ENCODE results near the gene CREG1.

Gene CREG1

GRCh38 chr1:167529829-167530474, 23.6 kb downstream of the CREG1 start:
- peak; percentile 26 for DNase-seq

- DNase-seq = no peak
These were observed 25.4 kb downstream of the CREG1 start for GRCh38 chr1:167528057-167528728.

- DNase-seq = no peak
These were observed 26.7 kb downstream of the CREG1 start for GRCh38 chr1:167526667-167527383.

- DNase-seq = no peak
These were observed 28.9 kb downstream of the CREG1 start for GRCh38 chr1:167524651-167525050.

- no peak for DNase-seq
These were observed 31.3 kb downstream of the CREG1 start for GRCh38 chr1:167522246-167522645.

- DNase-seq = no peak
These were observed 32.8 kb downstream of the CREG1 start for GRCh38 chr1:167520711-167521206.

- no peak for DNase-seq
These were observed 35.2 kb downstream of the CREG1 start, which contains the start of gene CD247 for GRCh38 chr1:167518331-167518700. Gene CD247, minus strand, starts transcription at chr1:167518529. Its CDS starts 64 bp downstream, at chr1:167518465.

- no peak for DNase-seq
These were observed 35.8 kb downstream of the CREG1 start for GRCh38 chr1:167517535-167518330.

GRCh38 chr1:167516404-167517388, 36.9 kb downstream of the CREG1 start:
- DNase-seq = no peak

GRCh38 chr1:167515893-167516321, 37.7 kb downstream of the CREG1 start:
- DNase-seq = no peak

GRCh38 chr1:167515461-167515860, 38.1 kb downstream of the CREG1 start:
- DNase-seq = no peak

- no peak for DNase-seq
These were observed 39.3 kb downstream of the CREG1 start for GRCh38 chr1:167514288-167514687.

- DNase-seq = no peak
These were observed 41.4 kb downstream of the CREG1 start for GRCh38 chr1:167512046-167512654.

- DNase-seq = no peak
These were observed 42.1 kb downstream of the CREG1 start for GRCh38 chr1:167511374-167511986.

- no peak for DNase-seq
These were observed 42.7 kb downstream of the CREG1 start for GRCh38 chr1:167510881-167511280.

- no peak for DNase-seq
These were observed 43.3 kb downstream of the CREG1 start for GRCh38 chr1:167510244-167510643.

- DNase-seq = no peak
These were observed 44.0 kb downstream of the CREG1 start for GRCh38 chr1:167509587-167509986.

GRCh38 chr1:167507719-167508118, 45.8 kb downstream of the CREG1 start:
- DNase-seq = no peak

- DNase-seq = no peak
These were observed 49.1 kb downstream of the CREG1 start for GRCh38 chr1:167504467-167504827.
